HG03095 (cell line): ENCODE measurements around the gene ADAMTSL4.

Experiments used
- ATAC-seq: cut with Tn5 transposase; IDR thresholded peaks from one replicate; pipeline ENCODE4 v1.9.1; 2021; ENCODE audit warnings: moderate library complexity; ENCODE audit not compliant: unreplicated experiment

Gene ADAMTSL4

GRCh38 chr1:150548632-150549495 lies at the start of gene ADAMTSL4:
Gene ADAMTSL4, plus strand, starts transcription at chr1:150549408. Its CDS starts 2,881 bp downstream, at chr1:150552289.
- no peak for ATAC-seq

- no peak for ATAC-seq
Measured at GRCh38 chr1:150505431-150505830, 43.8 kb upstream of the ADAMTSL4 start.

DNA sequence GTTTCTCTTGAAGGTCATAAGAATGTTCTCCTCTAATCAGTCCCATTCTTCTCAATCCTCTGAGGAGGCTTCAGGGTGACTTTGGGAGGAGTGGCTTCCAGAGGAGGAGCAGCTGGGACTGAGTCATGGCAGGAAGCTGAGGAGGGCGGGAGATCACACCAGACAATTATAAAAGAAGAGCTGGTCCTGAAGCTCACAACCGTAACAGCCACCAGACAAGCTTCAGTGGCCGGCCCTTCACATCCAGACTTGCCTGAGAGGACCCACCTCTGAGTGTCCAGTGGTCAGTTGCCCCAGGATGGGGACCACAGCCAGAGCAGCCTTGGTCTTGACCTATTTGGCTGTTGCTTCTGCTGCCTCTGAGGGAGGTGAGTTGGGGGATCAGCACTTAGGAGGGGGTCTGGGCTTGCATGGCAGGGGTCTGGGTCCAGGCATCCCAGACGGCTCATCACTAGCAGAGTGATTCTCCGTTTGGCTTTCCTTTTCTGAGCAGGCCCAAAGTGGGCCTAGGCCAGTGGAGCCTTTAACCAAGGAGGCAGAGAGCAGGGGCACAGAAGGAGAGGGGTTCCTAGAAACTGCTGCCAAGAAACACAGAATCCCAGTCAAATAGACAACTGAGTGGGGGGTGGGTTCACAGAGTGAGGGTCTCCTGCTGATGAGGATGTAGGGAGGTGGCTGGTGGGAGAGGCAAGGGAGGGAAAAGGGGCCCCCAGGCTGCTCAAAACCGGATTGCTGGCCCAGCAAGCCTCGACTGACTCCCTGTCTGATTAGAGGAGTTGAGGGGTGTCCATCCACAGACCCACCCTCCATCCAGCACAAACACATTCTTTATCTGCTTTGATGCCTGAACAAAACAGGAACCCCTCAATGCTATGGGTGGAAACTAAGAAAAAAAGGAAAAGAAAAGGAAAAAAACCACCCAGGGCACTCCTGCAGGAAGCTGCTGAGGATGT lies 41.0 kb upstream of the ADAMTSL4 start, which contains the start of gene ECM1:
ECM1 (plus strand) TSS at position 198 of the 953 bp plus-strand sequence; CDS start at position 299, 101 bp downstream.
- no peak for ATAC-seq

GRCh38 chr1:150508982-150509381 lies 40.2 kb upstream of the ADAMTSL4 start:
- no peak for ATAC-seq

- ATAC-seq = no peak
Measured at GRCh38 chr1:150511551-150511950, 37.7 kb upstream of the ADAMTSL4 start.

- ATAC-seq = no peak
Measured at GRCh38 chr1:150511985-150512660, 37.1 kb upstream of the ADAMTSL4 start.

DNA sequence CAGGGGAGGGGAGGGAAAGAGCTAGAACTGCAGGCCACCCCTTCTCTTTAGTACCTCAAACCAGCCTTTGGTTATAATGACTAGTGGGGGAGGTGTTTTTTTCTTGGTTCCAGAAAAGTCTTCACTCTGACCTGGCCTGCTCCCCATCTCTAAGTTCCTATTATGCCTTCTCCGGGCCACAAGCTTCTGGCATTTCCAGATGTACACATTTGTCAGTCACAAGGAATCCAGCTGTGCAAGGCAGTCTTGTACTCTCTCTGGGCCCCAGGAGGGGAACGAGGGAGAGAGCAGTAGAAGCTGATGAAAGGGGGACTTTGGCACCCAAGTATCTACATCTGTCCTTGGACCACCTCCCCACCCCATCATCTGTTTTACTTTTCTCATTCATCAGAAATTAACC lies 36.4 kb upstream of the ADAMTSL4 start:
- no peak for ATAC-seq

- ATAC-seq = no peak
Measured at GRCh38 chr1:150513351-150513791, 35.8 kb upstream of the ADAMTSL4 start.

GRCh38 chr1:150514260-150514659 lies 34.9 kb upstream of the ADAMTSL4 start:
- ATAC-seq = no peak

DNA sequence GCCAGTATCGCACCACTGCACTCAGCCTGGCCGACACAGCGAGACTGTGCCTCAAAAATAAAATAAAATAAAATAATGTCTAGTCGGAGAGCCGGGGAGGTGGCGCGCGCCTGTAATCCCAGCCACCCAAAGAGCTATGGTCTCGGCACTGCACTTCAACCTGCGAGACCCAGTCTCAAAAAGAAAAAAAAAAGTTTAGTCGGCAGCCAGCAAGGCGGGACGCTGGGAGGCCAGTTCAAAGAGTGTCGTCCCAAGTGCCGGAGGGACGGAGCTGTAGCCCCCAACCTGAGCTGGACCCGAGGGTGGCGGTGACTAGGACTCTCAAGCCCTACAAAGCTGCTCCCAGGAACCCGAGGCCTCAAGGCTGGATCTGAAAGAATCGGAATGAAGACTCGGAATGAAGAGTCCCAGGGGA lies 34.3 kb upstream of the ADAMTSL4 start:
- no peak for ATAC-seq

DNA sequence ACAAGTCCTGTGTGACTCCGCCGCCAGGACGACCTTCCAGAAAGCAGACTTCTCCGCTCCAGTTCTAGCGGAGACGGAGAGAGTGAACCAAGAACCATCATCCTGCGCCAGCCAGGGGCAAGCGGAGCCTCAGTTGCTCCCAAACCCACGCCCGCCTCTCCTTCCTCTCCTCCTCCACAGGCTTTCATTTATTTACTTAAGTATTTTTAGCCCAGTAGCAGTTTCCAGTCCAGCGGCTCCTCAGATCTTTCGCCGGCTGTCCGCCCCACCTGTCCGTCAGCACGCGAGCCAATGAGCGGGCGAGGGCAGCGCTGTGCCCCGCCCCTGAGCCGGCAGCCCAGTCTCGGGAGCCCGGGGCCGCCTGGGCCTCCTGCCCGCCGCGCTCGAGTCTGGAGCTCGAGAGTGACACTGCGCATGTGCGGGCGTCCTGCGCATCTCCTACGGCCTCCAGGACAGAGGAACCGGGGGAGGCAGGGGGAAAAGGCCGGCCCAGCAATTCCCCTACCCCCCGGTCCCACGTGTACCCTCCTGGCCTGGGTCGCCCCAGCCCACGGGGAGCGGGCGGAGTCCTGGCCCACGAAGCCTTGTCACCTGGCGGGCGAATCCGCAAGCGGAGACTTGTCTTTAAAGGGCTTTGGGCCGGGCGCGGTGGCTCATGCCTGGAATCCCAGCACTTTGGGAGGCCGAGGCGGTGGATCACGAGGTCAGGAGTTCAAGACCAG lies 33.7 kb upstream of the ADAMTSL4 start, which contains the start of gene FALEC:
FALEC (plus strand) TSS at position 425 of the 722 bp plus-strand sequence.
- ATAC-seq = peak; percentile 93

DNA sequence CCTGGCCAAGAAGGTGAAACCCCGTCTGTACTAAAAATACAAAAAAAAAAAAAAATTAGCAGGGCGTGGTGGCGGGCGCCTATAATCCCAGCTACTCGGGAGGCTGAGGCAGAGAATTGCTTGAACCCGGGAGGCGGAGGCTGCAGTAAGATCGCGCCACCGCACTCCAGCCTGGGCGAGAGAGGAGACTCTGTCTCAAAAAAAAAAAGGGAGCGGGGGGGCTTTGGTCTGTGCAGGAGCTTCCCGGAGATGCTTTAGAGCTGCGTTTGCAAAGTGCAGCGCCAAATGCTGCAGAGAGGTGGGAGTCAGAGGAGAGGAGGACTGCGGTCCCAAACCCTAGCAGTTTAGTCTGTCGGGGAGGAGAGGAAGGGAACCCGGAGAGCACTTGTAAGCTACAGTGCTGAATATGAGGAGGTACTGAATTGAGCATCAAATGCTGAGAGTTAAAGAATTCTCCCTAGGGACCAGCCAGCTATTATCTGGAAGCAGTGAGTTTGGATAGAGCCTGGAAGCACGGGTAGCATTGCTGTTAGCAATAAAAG lies 33.1 kb upstream of the ADAMTSL4 start:
- no peak for ATAC-seq

GRCh38 chr1:150516616-150517015 lies 32.6 kb upstream of the ADAMTSL4 start:
- no peak for ATAC-seq

- no peak for ATAC-seq
Measured at GRCh38 chr1:150521196-150521968, 27.8 kb upstream of the ADAMTSL4 start.

- ATAC-seq = no peak
Measured at GRCh38 chr1:150525348-150525747, 23.9 kb upstream of the ADAMTSL4 start.

DNA sequence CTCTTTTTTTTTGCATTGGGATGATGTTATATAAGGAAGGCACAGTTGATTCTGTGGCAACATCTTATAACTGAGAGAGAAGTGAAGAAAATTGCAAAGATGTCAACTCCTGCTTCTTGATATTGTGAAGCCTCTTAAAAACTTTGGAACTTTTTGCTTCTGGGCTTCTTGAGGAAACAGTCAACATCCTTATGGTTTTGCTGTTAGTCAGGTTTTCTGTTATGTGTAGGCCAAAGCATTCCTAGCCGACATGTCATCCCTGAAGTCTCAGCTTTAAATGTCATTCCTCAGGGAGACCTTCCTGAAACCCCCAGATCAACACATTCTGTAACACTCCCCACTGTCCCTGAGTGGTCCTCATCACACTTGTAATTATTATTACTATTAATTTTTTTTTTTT lies 21.0 kb upstream of the ADAMTSL4 start:
- no peak for ATAC-seq

GRCh38 chr1:150529017-150529416 lies 20.2 kb upstream of the ADAMTSL4 start:
- ATAC-seq = no peak

DNA sequence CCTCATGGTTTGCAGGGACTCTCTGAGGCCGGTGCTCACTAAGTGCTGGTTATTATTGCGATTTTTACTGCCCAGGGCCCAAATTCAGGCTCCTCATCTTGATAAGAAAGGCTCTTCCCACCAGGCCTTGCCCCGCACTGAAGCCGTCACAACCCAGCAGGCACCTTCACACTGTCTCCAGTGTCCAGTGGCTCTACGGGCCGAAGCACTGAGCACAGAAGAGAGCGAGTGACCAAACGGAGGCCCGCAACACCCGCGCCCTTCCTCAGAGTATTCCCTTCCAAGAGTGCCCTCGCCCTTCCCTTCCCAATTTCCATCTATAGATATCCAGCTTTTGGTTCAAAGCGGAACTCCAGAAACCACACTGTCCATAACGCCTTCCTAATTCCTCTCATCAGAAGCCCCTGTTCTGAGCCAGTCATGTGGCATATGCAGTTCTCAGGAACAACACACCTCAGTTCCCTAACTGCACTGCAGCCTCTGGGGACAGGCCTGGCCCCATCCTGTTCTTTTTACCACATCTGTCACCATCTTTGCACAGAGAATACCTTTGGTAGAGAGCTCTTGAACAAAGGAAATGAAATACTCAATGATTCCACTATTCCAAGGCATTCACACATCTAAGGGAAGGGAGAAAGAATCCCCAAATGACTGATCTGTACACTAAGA lies 18.6 kb upstream of the ADAMTSL4 start:
- no peak for ATAC-seq
